ENCODE results near the gene TOX2.
"Not testable (repeated sequence)": the region's sequence is repeated elsewhere in the genome, so short reads cannot be mapped to it uniquely, and the experiment has no call there.

TOX2 gene

DNA sequence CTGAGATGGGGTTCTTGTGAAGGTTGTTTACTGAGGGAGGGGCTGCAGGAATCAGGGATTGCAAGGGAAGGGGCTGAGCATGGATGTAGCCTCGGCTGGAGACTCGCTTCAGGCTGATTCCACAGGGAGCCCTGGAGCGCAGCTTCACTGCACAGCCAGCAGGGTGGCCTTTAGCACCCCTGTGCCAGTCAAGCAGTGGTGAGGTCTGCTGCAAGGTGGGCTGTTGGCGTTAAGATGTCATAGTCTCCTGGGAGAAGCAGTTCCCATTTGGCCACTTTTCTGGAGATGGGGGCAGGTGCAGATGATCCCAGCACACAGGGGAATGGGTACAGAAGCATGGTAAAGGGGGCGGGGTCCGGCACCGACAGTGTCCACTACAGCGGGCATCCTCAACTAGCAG, 126.3 kb downstream of the TOX2 start:
- H3K4me3 ChIP-seq (ENCODE audit: low read length): no peak overlapping the region
- no peak for DNase-seq (ENCODE audit: low read depth)
- TF ChIP-seq, protein P1, sequence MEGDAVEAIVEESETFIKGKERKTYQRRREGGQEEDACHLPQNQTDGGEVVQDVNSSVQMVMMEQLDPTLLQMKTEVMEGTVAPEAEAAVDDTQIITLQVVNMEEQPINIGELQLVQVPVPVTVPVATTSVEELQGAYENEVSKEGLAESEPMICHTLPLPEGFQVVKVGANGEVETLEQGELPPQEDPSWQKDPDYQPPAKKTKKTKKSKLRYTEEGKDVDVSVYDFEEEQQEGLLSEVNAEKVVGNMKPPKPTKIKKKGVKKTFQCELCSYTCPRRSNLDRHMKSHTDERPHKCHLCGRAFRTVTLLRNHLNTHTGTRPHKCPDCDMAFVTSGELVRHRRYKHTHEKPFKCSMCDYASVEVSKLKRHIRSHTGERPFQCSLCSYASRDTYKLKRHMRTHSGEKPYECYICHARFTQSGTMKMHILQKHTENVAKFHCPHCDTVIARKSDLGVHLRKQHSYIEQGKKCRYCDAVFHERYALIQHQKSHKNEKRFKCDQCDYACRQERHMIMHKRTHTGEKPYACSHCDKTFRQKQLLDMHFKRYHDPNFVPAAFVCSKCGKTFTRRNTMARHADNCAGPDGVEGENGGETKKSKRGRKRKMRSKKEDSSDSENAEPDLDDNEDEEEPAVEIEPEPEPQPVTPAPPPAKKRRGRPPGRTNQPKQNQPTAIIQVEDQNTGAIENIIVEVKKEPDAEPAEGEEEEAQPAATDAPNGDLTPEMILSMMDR (conservative IDR thresholded peaks at IDR 0.05; ENCODE audit: low read depth, low read length): no peak

DNA sequence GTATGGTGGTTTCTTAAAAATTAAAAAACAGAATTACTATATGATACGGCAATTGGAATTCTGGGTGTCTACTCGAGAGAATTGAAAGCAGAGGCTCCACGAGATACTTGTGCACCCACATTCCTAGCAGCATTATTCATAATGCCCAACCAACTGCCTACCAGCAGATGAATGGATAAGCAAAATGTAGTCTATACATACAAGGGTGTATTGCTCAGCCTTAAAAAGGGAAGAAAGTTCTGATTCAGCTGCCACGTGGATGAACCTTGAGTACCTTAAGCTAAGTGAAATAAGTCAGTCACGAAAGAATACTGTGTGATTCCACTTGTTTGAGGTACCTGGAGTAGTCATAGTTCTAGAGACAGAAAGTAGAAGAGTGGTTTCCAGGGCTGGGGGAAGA, 130.1 kb downstream of the TOX2 start:
- H3K4me3 ChIP-seq (ENCODE audit: low read length); DNase-seq (ENCODE audit: low read depth): not testable (repeated sequence)

DNA sequence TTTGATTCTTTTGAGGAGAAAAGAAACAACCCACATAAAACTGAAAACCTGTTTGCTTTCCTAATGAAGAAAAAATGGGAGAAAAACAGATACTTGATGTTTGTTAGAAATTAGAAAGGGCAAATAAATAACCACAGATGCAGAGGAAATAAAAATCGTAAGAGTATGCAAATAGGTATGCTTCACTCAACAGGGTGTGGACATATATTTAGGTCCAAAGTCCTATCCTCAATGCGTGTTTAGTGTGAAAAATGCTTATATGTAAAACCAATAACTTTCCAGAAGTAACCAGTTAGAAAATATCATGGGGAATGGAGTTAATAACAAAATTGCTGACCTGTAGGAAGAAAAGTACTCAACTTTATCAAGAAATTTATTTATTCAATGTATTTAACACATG, 135.7 kb downstream of the TOX2 start:
- no peak overlapping the region for H3K4me3 ChIP-seq (ENCODE audit: low read length)
- TF ChIP-seq, protein P1 (conservative IDR thresholded peaks at IDR 0.05; ENCODE audit: low read depth, low read length): no peak
- DNase-seq (ENCODE audit: low read depth): no peak

GRCh38 chr20:44050925-44051660, 136.4 kb downstream of the TOX2 start:
- no peak overlapping the region for H3K4me3 ChIP-seq (ENCODE audit: low read length)
- DNase-seq (ENCODE audit: low read depth): no peak
- TF ChIP-seq, protein P1 (conservative IDR thresholded peaks at IDR 0.05; ENCODE audit: low read depth, low read length): no peak

GRCh38 chr20:44051661-44052000, 137.0 kb downstream of the TOX2 start:
- no peak overlapping the region for H3K4me3 ChIP-seq (ENCODE audit: low read length)
- DNase-seq (ENCODE audit: low read depth): no peak
- TF ChIP-seq, protein P1 (conservative IDR thresholded peaks at IDR 0.05; ENCODE audit: low read depth, low read length): no peak

DNA sequence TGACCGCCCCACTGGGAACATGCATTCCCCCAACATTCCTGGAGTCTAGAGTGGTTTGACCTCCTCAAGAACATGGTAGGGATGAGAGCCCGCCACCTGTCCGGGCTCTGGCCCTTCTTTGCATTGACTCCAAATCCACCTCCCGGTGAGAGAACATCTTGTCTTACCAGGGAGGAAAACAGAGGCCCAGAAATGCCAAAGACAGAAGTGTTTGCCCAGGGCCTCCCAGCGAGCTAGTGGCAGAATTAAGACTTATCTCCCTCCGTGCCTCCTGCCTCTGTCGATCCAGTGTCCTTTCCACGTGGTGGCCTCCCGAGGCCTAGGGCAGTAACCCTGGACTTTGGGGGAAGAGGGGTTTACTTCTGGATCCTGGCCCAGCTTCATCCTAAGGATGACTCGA, 137.5 kb downstream of the TOX2 start:
- DNase-seq (ENCODE audit: low read depth): no peak
- no peak overlapping the region for H3K4me3 ChIP-seq (ENCODE audit: low read length)
- TF ChIP-seq, protein P1 (conservative IDR thresholded peaks at IDR 0.05; ENCODE audit: low read depth, low read length): no peak

- TF ChIP-seq, protein P1 (conservative IDR thresholded peaks at IDR 0.05; ENCODE audit: low read depth, low read length): no peak
- H3K4me3 ChIP-seq (ENCODE audit: low read length): no peak overlapping the region
- DNase-seq (ENCODE audit: low read depth): no peak
Measured at GRCh38 chr20:44053046-44053445, 138.4 kb downstream of the TOX2 start.
